ENCODE results near the gene TOE1. TPM values are rescaled to one million over a fixed set of nuclear protein-coding genes. Genes with fewer than 3 reads are reported as not detected.
"Not testable (repeated sequence)": the region's sequence is repeated elsewhere in the genome, so short reads cannot be mapped to it uniquely, and the experiment has no call there.

The TOE1 gene
- total and polyA plus RNA-seq, 7 donors: 7.1 to 12.9 (median 10.5) TPM

DNA sequence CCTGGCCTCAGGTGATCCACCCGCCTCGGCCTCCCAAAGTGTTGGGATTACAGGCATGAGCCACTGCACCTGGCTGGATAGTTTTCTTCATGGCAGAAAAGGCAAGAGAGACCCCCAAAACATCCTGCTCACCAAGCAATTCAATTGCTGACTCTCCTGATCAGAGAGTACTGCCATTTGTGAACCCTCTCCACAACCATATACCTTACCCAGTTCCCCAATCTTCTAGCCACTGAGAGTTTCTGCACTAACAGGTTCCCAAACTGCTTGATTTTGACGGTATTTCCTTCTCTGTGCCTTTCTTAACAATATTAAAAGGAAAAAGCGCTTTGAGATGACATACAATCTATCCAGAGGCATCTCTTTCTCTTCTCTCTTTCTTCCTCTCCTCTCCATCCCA lies 40.2 kb downstream of the TOE1 start:
- intact Hi-C loops (cut with DNase I): no loop called here
- no peaks in the 10 kb centered on the region for H3K27me3 ChIP-seq
- WGBS, 2 donors: 91 to 93% methylated on average over 4 of the region's 4 CpGs

DNA sequence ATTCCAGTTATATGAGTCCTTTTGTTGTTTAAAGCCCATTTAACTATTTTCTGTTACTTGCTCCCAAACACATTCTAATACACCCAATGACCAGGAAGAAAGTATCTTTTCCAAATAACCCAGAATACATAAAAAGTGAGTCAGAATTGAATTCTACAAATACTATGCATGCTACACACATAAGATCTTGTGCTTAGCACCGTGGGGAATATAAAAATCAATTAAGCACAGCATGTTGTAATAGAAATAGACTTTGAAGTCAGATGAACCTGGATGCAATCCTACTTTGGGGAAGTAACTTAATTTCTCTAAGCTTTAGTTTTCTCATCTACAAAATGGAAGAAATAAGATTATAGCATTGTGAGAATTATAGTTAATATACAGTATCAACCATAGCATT lies 40.8 kb downstream of the TOE1 start:
- Histone ChIP-seq H3K27me3 (no peaks in the 10 kb centered on the region), H3K9me3 (no peaks in the 10 kb centered on the region), H3K4me3 (no peak overlapping the region), H3K4me1 (no peaks in the 10 kb centered on the region), H3K36me3 (no peaks in the 10 kb centered on the region), H3K27ac (no peak overlapping the region)
- DNase-seq: no peak
- intact Hi-C loops (cut with DNase I): no loop called here
- TF ChIP-seq EP300 (IDR thresholded peaks at IDR 0.05): no peak
- TF ChIP-seq POLR2A (IDR thresholded peaks at IDR 0.05): no peak
- TF ChIP-seq, protein P1, sequence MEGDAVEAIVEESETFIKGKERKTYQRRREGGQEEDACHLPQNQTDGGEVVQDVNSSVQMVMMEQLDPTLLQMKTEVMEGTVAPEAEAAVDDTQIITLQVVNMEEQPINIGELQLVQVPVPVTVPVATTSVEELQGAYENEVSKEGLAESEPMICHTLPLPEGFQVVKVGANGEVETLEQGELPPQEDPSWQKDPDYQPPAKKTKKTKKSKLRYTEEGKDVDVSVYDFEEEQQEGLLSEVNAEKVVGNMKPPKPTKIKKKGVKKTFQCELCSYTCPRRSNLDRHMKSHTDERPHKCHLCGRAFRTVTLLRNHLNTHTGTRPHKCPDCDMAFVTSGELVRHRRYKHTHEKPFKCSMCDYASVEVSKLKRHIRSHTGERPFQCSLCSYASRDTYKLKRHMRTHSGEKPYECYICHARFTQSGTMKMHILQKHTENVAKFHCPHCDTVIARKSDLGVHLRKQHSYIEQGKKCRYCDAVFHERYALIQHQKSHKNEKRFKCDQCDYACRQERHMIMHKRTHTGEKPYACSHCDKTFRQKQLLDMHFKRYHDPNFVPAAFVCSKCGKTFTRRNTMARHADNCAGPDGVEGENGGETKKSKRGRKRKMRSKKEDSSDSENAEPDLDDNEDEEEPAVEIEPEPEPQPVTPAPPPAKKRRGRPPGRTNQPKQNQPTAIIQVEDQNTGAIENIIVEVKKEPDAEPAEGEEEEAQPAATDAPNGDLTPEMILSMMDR (IDR thresholded peaks at IDR 0.05): no peak
- TF ChIP-seq POLR2AphosphoS5 (IDR thresholded peaks at IDR 0.05): no peak
- WGBS, 2 donors: 87 to 93% methylated on average over 1 of the region's 1 CpG

More for the DNA sequence above, 40.2 kb downstream of the TOE1 start:
- DNase-seq: no peak
- Histone ChIP-seq H3K4me1 (no peaks in the 10 kb centered on the region), H3K27ac (no peak overlapping the region), H3K9me3 (no peaks in the 10 kb centered on the region), H3K4me3 (no peak overlapping the region), H3K36me3 (no peaks in the 10 kb centered on the region)
- no peak for TF ChIP-seq POLR2AphosphoS5 (IDR thresholded peaks at IDR 0.05)
- TF ChIP-seq, protein P1 (IDR thresholded peaks at IDR 0.05): no peak
- no peak for TF ChIP-seq EP300 (IDR thresholded peaks at IDR 0.05)
- no peak for TF ChIP-seq POLR2A (IDR thresholded peaks at IDR 0.05)

DNA sequence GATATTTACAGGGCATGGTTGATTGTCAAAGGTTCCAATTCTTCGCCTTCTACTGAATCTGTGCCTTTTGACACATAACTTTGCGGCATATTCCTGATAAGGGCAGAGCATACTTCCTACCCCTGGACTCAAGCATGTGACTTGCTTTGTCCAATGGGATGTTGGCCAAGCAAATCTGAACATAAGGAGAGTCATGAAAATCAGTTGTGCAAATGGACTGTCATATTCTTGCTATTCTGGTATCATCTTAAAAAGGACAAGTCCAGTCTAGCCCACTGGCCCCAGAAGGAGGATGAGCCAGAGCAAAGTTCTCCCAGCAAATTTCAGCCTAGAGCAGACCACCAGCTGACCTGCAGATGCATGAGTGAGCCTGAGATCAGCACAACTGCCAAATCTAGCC lies 41.3 kb downstream of the TOE1 start:
- intact Hi-C loops (cut with DNase I): no loop called here

DNA sequence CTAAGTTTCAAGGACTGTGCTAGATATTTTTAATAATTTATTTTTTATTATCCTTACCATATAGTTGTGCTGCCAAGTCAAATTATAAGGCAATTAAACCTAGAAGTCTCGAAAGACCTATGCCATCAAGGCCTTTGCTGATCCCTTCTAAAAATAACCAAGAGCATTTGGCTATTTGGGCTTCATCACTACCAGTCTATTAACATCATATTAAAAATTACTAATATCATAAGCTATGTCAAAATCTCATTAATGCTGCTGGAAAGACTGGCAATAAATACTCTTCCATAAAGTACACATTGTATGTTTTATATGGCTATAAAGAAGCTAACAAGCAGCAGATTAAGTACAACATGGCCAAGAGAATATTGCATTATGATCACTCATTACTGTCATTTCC lies 43.2 kb downstream of the TOE1 start:
- Histone ChIP-seq H3K36me3 (no peaks in the 10 kb centered on the region), H3K27ac (no peak overlapping the region), H3K9me3 (no peaks in the 10 kb centered on the region), H3K4me1 (no peaks in the 10 kb centered on the region), H3K4me3 (no peak overlapping the region), H3K27me3 (no peaks in the 10 kb centered on the region)
- intact Hi-C loops (cut with DNase I): no loop called here
- no peak for DNase-seq
- WGBS, 2 donors: 61 to 93% methylated on average over 1 of the region's 1 CpG
- TF ChIP-seq EP300 (IDR thresholded peaks at IDR 0.05): no peak
- TF ChIP-seq POLR2A (IDR thresholded peaks at IDR 0.05): no peak
- TF ChIP-seq, protein P1 (IDR thresholded peaks at IDR 0.05): no peak
- TF ChIP-seq POLR2AphosphoS5 (IDR thresholded peaks at IDR 0.05): no peak

More for the DNA sequence above, 41.3 kb downstream of the TOE1 start:
- 98 to 99% methylated on average over 2 of the region's 2 CpGs for WGBS, 2 donors
- no peak overlapping the region for H3K4me3 ChIP-seq
- H3K27ac ChIP-seq: no peak overlapping the region
- H3K9me3 ChIP-seq: no peaks in the 10 kb centered on the region
- TF ChIP-seq, protein P1 (IDR thresholded peaks at IDR 0.05): no peak
- TF ChIP-seq EP300 (IDR thresholded peaks at IDR 0.05): no peak
- no peak for TF ChIP-seq POLR2A (IDR thresholded peaks at IDR 0.05)
- no peak for TF ChIP-seq POLR2AphosphoS5 (IDR thresholded peaks at IDR 0.05)
- no peak for DNase-seq
- no peaks in the 10 kb centered on the region for H3K27me3 ChIP-seq
- H3K4me1 ChIP-seq: no peaks in the 10 kb centered on the region
- H3K36me3 ChIP-seq: no peaks in the 10 kb centered on the region

DNA sequence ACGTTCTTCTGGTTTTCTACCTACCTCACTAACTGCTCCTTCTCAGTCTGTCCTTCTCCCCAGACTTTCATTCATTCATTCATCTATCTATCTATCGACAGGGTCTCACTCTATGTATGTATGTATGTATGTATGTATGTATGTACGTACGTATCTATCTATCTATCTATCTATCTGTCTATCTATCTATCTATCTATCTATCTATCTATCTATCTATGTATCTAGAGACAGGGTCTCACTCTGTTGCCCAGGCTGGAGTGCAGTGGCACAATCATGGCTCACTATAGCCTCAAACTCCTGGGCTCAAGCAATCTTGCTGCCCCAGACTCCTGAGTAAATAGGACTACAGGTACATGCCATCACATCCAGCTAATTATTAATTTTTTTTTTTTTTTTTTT lies 44.2 kb downstream of the TOE1 start:
- DNase-seq; H3K27ac ChIP-seq; H3K27me3 ChIP-seq; H3K36me3 ChIP-seq; H3K4me3 ChIP-seq; H3K9me3 ChIP-seq; H3K4me1 ChIP-seq; intact Hi-C loops (cut with DNase I): not testable (repeated sequence)
- 96% methylated on average over 4 of the region's 4 CpGs for WGBS, 2 donors
